NCI-H345 treated with DMSO at 0.1 percent for 48 hours (cell line): ENCODE results near the gene CELF4.

Experiments used
- DNase-seq: peaks from one replicate; lab custom pipeline; 2025; ENCODE audit not compliant: unreplicated experiment; lab: John Stamatoyannopoulos, UW

CELF4 gene

DNA sequence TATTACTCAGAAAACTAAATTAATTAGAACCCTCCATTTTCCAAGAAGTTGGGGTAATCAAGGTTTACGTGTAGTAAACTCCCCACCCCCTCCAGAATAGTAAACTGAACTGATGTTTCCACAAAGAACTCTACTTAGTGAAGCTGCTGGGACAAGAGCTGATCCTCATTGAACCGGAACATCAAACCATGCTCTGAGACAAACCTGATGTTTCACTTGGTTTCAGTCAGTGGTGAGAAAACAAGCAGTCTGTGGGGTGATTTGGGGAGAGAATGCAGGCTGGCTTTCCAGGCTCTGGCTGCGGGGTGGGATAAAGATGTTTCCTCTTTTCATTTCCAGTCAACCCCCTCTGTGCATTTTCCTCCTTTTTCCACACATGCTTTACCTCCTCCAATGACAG, 38.2 kb downstream of the CELF4 start:
- no peak for DNase-seq

DNA sequence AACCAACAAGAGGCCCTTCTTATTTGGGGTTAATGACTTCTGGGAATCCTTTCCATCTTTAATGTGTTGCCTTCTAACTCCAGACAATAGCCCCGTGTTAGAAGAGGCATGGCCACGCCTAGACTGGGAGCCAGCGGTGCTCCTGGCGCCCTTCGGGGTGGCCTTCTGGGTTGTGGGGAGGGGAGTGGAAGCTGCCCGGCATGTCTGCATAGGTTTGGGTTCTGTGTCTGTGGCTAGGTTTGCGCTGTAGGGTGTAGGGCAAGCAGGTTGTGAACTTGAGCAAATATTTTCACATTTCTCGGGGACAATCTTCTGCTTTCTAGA, 40.4 kb downstream of the CELF4 start:
- DNase-seq: no peak

DNA sequence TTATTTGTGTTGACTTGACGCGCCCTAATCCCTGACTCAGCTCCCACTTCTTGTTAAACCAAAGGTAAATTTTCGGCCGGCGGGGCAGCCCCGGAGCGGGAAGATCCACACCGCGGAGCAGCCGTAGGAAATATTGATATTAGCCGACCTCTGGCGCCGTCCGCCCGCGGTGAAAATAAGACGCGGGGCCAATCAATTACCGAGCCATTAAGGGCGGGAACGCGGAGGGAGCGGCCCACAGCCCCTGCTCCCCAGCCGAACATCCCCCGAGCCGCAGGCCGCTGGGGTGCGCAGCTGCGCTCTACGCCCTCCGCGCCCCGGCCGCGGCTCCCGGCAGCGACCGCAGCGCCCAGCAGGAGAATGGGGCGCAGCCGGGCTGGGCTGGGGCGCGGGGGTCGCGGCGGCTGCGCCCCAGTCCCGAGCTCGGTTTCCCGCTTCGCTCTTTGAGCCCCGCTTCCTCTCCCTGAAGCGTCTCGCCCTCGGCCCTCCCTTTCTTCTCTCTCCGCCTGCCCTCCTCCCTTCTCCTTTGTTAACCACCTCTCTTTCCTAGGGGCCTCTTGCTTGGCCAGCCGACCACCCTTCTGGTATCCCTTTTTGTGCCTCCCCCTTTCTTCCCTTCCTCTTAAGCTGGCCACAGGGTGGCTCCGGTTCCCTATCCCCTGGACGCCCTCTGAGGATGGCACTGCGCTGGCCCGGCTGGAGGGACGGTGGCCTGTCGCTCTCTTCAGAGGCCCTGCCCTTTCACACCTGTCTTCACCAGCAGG, 40.9 kb downstream of the CELF4 start:
- DNase-seq: no peak

DNA sequence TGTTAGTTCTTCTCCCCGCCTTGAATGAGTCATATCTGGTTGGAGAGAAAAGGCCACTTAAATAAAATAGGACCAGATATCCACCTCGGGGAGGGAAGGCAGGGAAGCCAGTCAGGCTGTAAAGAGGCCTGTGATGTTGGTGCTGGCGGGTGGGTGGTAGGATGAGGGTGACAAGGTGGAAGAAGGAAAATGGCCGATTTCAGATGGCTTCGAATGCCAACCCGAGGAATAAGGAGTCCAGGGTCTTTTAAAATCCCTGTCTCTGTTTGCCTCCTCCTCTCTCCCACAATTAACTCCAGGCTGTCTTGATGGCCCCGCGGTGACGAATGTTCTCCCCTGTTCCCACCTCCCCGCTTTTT, 41.5 kb downstream of the CELF4 start:
- no peak for DNase-seq

DNA sequence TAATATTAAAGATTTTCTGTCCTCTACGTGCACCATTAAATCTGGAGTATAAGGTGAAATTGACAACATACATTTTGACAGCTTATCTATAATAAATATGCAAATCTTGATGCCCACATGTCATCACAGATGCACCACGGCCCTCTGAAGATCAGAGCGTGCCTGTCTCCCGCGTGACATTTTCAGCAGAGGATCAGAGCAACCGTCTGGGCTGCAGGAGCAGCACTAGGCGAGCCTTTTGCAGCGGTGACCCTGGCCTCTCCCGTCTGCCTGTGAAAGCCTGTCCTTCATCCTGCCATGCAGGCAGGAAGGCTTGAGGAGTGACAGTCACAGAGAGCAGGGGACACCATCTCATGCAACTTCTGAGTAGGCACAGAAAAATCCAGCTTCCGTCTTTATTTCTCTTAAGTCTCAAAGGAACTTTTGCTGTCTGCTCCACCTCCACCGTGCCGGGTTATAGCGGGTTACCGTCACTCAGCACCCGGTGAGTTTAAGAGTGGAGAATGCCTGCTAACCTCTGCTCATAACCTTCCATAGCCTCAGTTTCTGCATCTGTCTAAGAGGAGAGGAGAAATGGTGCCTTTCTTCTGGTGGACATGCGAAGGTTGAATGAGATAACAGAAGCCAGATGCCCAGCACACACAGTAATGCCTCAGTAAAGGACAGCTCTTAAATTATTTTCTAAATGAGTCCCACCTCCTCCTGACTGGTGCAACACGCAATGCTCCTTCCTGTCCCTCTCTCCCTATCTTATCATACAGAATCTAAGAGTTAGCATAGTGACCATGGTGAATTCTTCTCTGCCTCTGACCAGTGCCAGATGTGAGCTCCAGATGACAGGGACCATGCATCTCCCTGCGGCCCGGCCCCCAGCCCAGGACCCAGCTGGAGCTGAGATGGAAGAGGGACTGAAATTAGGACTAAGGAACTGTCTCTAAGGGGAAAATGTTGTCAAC, 43.8 kb downstream of the CELF4 start:
- no peak for DNase-seq

DNA sequence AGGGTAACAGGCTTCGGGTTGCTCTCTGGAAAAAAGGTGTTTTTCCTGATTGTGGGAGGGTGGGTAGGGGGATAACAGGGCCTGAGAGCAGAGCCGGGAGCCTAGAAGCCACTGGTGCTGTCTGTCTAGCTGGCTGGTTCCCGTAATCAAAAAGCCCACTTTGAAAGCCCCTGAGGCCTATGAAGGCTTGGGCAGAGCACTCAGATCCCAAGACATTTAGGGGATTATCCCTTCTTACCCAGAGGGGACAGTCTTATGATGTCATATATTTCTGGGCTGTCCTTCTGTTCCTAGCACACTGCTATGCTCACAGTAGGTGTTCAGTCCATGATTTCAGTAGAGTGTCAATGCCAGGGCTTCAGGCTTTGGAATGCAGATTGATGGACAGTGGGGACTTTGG, 45.1 kb downstream of the CELF4 start:
- no peak for DNase-seq

DNA sequence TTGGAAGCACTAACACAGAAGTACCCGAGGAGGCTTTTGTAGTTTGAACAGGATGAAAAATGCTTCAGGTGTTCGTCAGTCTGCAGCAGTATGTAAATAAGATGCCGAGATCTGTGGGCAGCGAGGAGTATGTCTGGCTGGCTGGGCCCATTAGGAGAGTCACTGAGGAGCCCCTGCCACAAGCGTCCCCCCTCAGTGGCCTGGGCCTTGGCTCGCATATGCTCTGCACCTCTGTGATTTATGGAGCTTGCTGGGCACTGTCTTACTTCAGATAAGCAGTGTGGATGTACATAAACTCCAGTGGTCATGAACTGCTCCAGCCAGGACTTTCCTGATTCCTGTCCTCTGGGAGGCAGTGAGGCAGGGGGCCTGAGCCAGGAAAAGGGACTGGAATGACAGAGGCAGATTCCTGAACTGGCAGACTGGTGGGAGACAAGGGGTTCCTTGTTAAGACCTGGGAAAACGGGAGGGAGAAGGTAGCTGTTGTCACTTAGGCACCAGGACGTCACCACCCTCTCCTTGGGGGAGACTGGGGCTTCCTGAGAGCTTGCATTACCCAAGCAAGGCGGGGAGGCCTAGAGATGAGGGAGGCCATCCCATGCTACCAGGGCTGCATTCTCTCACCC, 46.0 kb downstream of the CELF4 start:
- DNase-seq: no peak

DNA sequence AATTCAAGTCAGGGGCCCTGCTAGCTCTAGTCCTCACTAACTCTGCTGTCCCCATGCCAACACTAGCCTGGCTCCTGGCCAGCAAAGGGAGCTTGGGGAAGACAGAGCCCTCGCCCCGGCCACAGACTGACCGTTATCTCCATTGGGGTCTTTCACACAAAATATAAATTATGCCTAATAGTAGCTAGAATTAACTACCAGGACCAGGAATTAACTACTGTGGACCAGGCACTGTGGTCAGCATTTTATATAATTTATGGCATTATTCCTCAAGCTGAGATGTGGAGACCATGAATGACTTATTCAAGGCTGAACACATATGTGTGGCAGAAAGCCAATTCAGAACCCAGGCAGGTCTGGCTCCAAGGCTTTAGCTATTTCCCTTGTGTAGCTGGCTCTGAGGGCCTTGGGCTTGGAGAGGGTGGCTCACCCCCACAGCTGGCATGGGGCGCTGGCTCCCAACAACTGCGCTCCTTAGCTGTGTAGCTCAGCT, 49.2 kb downstream of the CELF4 start:
- DNase-seq: no peak

DNA sequence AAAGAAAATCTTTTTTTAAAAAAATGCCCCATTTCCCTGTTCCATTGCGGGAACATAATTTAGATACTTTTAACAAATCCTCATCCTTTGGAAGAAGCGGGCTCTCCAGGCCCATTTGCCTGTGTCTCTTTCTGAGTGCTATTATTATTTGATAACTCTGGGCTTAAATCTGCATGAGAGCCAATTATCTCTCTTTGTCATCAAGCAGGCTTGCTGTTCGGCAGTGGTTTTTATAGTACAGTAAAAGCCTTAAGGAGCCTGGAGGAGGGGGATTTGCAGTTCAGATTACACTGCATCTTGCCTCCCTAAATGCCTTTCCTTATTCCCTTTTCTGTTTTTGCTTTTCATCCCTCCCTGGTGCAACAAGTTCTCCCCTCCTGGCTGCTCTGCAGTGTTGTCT, 50.6 kb downstream of the CELF4 start:
- no peak for DNase-seq

DNA sequence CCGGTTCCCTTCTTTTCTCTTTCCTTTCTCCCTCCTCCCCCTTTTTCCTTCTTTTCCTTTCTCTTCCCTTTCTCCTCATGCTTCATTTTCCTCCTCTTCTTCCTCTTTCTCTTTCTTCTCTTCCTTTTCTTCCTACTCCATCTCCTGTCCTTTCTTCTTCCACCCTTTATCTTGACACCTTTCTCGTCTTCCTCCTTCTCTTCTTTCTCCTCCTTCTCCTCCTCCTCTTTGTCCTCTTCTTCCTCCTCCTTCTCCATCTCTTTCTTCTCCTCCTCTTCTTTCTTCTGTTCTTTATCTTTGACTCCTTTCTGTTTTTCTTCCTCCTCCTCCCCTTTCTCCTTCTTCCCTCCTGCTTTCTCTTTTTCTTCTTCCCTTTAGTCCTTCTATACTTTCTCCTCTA, 53.2 kb downstream of the CELF4 start:
- DNase-seq: no peak

DNA sequence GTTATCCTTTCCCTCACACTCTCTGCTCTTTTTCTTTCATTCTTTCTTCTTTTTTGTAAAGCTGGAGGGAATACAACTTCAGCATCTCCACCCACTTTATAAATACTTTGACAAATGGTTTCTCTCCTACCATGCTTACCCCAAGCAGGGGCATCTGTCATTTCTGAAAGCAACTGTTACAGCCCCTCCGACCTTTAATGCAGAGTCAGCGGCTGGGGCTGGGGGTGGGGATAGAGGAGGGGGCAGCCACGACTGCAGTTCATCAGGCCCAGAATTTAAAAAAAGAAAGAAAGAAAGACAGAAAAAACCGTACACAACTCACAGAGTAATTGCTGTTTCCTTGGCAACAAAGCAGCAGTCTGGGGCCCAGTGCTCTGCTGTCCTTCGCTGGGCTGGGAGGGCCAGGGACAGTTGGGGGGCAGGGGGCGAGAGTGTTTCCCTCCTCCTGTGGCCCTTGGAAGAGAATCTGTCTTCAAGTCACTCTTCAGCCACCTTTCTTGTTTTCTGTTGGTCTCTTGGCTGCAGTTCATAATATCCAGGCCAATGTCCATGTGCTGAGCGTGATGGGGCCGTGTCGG, 53.8 kb downstream of the CELF4 start:
- no peak for DNase-seq

DNA sequence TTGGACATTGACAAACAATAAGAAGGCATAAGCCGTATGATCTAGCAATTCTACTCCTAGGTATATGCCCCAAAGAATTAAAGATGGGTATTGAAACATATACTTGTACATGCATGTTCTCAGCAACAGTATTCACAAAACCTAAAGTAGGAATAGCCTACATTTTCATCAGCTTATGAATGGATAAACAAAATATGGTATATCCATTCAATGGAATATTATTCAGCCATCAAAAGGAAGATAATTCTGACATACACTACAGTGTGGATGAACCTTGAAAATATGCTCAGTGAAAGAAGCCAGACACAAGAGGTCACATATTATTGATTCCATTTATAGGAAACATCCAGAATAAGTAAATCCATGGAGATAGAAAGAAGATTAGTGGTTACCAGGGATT, 56.0 kb downstream of the CELF4 start:
- DNase-seq: no peak

DNA sequence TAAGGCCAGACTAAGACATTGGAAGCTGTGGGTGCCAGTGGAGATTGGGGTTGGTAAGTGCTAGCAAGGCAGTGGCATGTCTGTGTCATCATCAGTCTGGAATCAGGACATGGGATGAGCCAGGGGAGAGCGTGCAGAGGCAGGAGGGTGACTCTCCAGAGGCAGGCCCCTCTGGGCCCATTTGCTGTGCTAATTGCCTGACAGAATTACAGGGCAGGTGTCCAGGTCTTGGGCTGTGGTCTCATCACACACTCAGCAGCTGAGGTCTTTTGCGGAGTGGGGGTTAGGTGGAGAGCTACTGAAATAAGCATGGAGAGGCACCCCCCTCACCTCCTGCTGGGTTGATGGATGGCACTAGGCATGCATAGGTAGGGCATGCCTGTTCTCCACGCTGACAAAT, 57.4 kb downstream of the CELF4 start:
- DNase-seq: no peak

DNA sequence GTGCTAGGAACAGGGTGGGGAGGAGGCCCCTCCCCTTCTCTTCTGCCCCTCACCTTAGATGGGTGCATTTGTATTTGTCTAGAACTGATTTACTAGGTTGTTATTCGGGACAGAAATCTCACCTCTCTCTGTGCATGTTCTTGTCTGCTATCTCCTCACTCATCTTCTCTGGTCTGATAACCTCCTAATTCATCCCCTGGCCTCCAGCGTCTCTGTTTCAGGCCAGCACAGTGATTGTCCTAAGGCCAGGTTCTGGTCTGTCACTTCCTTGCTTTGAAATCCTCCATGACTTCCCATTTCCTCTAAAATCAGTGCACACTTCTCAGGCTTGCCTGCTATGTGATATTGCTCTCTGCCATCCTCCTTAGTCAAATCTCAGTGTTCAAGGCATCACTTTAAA, 58.4 kb downstream of the CELF4 start:
- no peak for DNase-seq

DNA sequence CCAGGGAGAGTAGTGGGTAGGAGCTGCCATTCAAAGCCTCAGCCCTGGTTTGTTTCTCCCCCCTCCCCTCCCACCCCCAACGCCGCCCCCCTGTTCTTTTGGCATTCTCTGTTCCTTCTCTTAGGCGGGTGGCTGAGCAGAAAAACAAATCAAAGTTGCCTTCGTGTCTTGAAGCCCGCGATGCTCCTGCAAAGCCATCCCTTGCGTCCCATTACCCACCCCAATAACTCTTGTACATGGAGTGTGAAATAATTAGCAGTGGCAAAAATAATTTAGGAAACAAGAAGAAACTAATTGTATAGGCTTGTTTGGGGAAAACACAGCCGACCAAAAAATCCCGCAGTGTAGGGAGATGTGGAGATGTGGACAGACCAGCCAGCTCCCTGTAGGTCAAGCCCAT, 59.6 kb downstream of the CELF4 start:
- DNase-seq: no peak

DNA sequence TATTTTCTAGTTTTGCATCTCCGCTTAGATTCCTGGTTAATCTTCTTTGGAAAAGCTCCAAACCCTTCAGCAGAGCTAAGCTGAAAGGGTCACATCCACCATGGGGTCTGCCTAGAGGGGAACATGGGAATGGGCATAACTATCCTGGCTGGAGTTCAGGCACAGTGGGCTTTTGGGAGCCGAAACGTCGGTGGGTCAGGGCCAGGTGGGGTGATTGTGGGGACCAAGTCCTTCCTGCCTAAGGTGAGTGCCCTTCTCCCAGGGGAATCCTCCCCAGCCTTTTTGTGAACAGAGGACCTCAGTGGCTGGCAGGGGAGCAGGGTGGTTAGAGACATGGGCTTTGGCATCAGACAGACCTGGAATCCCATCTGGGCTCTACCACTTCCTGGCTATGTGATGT, 60.3 kb downstream of the CELF4 start:
- no peak for DNase-seq

DNA sequence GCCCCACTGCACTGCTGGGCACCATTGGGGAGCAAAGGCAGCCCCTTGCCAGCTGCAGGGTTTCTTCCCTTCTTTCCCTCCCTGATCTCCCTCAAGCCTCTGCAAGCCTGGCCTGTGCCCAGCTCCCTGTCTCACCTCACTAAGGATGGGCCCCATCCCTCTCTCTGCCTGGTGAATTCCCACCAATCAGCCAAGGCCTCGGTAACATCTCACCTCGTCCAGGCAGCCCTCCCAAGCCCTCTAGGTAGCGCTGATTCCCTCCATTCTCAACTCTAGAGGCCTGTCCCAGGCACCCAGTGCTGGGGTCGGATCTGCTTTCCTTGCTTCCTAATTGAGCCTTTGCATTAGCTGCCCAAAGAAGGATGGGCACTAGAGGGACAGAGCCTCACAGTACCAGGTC, 63.0 kb downstream of the CELF4 start:
- DNase-seq: no peak

DNA sequence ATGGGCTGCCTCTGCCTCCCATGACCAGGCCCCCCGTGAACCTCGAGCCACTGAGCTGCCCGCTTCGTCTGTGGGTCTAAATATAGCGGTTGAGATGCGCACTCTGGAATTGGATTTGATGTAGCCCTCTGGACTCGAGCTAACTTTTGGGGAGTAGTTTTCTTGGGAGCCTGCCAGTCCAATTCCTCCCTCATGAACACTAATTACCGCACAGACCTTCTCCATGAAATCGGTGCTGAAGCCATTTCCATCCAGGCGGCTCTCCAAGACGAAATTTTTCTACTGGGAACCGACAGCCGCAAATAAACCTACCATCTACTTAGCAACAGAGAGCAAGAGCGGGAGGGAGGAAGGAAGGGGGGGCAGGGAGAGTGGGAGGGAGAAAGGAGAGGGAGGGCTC, 63.6 kb downstream of the CELF4 start:
- DNase-seq: no peak

DNA sequence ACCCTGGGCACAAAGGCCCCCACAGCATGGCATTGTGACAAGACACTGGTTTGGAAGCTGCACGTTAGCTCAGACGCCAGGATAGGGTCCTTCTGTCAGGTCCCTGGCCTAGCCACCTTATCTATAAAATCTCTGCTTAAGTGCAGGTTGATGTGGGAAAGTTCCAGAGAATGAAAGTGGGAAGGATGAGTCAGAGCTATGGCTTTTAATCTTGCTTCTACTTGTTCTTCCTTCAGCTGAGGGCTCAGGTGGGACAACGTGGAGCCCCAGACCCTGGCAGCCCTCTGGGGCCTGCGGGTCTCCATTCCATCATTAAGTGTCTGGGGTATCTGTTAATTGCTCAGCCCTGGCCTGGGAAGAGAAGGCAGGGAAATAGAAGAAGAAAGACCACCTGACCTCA, 64.5 kb downstream of the CELF4 start:
- DNase-seq: no peak

DNA sequence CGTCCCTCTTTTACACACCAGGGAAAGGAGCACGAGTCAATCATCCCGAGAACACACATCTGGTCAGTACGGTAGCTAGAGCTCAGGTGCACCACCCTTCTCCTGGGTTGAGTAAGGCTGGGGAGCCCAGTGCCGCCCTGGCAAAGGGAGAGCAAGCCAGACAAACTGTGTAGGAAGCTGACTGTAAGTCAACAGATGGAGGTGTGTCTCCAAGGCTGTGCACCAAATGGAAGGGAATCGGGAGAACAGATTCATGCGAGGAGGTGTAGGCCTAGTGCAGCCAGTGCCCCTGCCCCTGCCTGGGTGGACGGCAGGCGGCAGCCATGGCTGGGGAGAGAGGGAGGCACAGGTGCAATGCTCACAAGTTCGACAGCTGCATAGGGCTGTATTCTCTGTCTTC, 65.7 kb downstream of the CELF4 start:
- no peak for DNase-seq

DNA sequence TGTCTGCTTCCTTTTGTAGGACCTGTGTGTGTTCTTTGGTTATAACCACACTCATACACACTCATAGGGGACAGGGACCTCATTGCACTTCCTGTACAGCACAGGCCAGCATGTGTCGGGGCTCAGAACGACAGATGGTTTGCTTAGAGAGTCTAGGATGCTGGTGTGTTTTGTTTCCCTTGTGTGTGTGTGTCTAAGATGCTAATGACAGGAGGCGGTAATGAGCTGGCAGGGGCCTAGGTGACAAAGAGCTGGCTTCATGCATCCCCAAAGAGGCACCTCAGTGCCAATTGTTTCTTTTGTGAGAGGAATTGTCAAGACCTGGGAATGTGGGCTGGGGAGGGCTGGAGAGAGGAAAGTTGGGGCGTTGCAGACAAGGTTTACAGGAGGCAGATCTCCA, 66.6 kb downstream of the CELF4 start:
- peak; percentile 72 for DNase-seq
